GM12872 (cell line): ENCODE measurements around the gene LIPC.

Experiments
- CTCF ChIP-seq: IDR thresholded peaks from 3 replicates; pipeline ENCODE4 v1.5.1; 2011; ENCODE audit warnings: low read depth, mild to moderate bottlenecking, low read length, moderate library complexity; ENCODE audit not compliant: insufficient read depth

Gene LIPC

GRCh38 chr15:58469432-58470353 lies 37.9 kb downstream of the LIPC start:
- no peak for TF ChIP-seq CTCF

- no peak for TF ChIP-seq CTCF
These were observed 39.6 kb downstream of the LIPC start for GRCh38 chr15:58471348-58471747.

DNA sequence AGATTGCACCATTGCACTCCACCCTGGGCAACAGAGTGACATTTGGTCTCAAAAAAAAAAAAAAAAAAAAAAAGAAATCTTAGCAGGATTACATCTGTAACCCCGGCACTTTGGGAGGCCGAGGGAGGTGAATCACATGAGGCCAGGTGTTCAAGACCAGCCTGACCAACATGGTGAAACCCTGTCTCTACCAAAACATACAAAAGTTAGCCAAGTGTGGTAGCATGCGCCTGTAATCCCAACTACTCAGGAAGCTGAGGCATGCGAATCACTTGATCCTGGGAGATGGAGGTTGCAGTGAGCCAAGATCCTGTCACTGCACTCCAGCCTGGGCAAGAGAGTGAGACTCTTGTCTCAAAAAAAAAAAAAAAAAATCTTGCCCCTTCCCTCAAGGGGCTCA lies 40.4 kb downstream of the LIPC start:
- no peak for TF ChIP-seq CTCF

DNA sequence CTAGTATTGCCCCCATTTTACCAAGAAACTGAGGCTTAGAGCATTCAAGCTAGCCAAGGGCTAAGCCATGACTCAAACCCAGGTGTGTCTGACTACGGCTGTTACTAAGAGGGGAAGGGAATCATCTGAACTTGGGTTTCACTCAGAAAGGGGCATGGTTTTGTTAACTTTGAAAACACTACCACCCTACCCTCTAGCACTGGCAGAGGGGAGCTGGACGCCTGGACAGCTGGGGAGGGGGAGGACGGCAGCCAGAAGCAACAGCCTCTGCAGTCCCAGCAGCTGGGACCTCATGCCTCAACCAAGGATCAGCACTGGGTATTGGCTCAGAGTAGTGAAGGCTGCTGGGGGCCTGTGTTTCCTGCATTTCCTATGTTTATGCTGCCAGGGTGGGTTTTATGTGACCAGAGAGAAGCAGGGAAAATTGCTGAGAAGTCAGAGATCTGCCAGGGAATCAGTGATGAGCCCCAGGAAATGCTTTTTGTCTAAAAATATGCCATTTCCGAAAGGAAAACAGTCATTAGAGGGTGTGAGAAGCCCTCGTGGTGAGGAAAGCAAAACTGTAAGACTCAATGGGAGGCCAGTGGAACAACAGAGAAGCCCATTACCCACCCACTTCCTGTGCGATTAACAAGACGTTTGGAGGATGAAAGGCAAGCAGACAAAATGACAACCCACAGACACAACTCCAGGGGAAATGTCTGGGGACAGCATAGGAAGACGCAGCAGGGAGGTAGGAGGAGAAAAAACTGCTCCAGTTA lies 41.2 kb downstream of the LIPC start:
- TF ChIP-seq CTCF, result no peak

DNA sequence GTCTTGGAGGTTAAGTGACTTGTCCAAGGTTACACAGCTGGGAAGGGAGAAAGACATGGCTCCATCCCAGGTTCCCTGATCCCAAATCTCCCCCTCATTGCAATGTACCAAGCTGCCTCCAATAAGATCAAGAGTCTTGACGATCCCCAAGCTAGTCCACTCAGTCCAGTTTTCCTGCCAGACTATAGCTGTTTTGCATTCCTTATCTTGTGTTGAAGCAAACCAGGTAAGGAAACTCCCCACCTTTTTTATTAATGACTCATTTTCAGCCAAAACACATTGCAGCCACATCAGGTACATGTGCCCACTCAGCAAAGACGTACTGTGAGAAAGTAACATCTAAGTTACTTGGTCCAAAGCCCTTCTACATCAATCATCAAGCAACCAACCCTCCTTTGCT lies 41.9 kb downstream of the LIPC start:
- no peak for TF ChIP-seq CTCF

GRCh38 chr15:58474741-58475323 lies 43.0 kb downstream of the LIPC start:
- no peak for TF ChIP-seq CTCF

DNA sequence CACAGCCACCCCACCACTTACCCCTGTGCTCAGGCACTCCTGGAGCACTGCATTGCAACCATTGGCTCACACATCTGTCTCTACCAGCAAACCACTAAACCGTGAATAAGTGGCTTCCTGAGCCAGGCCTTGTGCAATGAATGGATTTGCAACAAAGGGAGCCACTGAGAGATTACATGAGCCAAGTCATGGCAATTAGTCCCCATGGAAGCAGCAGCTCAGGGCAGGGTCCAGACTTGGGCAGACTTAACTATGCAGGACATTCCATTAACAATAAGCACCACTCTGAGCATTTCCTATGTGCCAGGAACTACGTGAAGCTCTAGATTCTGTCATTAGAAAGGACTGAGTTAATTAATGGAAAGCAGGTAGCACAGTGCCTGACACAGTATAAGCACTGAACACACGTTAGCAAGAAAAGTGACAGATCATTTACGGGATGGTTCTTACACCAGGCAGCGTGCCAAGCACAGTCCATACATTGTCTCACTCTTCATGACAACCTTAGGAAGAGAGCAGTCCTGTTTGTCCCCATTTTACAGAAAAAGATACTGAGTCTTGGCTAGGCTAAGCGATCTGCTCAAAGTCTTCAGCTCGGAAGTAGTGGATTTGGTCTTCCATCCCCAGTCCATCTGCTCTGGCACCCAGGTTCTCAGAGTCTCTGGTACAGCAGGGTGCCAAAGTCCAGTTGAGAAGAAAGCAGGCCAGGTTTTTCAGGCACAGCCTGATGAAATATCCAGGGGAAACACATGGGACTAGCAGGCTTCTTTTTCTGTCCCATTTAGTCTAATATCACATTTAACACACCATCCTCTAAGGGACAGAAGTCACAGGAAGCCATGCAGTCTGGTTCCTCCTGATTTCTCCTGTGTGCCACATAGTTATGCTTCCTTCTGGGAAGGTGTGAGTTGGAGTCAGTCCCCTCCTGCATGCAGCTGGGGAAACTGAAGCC lies 44.1 kb downstream of the LIPC start:
- no peak for TF ChIP-seq CTCF
